Measurements from ENCODE around the gene ADAMTSL4. TPM values are rescaled to one million over a fixed set of nuclear protein-coding genes. Genes with fewer than 3 reads are reported as not detected.

Gene ADAMTSL4
- total RNA-seq, 1 experiment from 2014 or later: 4.3 TPM

DNA sequence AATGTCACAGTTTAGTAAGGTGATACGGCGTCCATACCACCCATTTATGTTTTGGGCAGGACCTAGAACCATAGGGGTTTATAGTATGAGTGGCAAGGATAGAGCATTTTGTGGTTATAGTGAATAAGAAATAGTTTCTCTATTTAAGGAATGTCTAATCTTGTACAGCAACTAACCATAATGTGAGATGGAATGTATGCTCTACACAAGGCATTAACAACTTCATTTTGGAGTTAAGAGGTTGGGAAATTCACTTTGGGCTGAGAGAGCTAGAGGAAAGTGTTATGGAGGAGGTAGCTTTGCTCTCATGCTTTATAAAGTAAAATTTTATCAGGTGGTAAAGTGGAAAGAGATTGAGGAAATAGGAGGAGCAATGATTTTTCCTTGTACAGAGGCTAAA is 33.2 kb downstream of the ADAMTSL4 start:
- Histone ChIP-seq H3K9ac (ENCODE audit: low read length) (no peak overlapping the region), H3K36me3 (ENCODE audit: control insufficient read depth in 1 of 2, insufficient read depth in 2 of 2, low read length in 2 of 2) (peaks cover 3 to 16% of the 10 kb centered on the region in 2 experiments), H3K9me2 (ENCODE audit: insufficient read depth) (no peaks in the 10 kb centered on the region), H3K4me2 (ENCODE audit: low read length) (no peak overlapping the region), H3K9me3 (ENCODE audit: control insufficient read depth in 1 of 2, insufficient read depth in 1 of 2, low read depth in 1 of 2, low read length in 2 of 2) (no peaks in the 10 kb centered on the region), H3K4me1 (ENCODE audit: control insufficient read depth in 1 of 2, insufficient read depth in 2 of 2, low read length in 2 of 2) (peaks cover 7 to 19% of the 10 kb centered on the region in 2 experiments), H3K4me3 (replicated peaks in 1 of 2; ENCODE audit: low read depth in 1 of 2, low read length in 2 of 2) (no peak overlapping the region), H2AFZ (ENCODE audit: low read depth, low read length, poor library complexity, severe bottlenecking) (no peak overlapping the region), H3K27ac (ENCODE audit: low read depth, low read length) (no peak overlapping the region), H4K20me1 (ENCODE audit: insufficient read depth) (peaks cover 17% of the 10 kb centered on the region; the same call in 1 of the 2 replicates), H3K79me2 (ENCODE audit: insufficient read depth, low read length) (peaks cover 31% of the 10 kb centered on the region), H3K27me3 (ENCODE audit: insufficient read depth, low read length) (no peaks in the 10 kb centered on the region)
- POLR2A ChIA-PET: no interaction called here
- no peak for ATAC-seq
- no peak for DNase-seq (ENCODE audit: low read depth, low spot score)
- BruUV-seq (replicated peaks): no TSS peak
- CTCF ChIA-PET: no interaction called here
- RAD21 ChIA-PET (ENCODE audit: low non-redundant PET in 1 of 2, low total read pairs in 2 of 2, uncharacterized antibody in 2 of 2, unreplicated experiment in 2 of 2): no interaction called here
- intact Hi-C loops (cut with micrococcal nuclease): no loop called here
- TF ChIP-seq EZH2 (IDR thresholded peaks at IDR 0.05) (no peak), RAD21 (IDR thresholded peaks at IDR 0.05; ENCODE audit: low read depth) (no peak), EGR1 (IDR thresholded peaks at IDR 0.05; ENCODE audit: low read depth) (no peak), EZH2phosphoT487 (IDR thresholded peaks at IDR 0.05; ENCODE audit: borderline replicate concordance) (no peak), YY1 (IDR thresholded peaks at IDR 0.05; ENCODE audit: extremely low read depth, insufficient replicate concordance, low read depth, low read length) (no peak), SRF (IDR thresholded peaks at IDR 0.05; ENCODE audit: low read depth) (no peak), POLR2AphosphoS5 (IDR thresholded peaks at IDR 0.05; ENCODE audit: low read depth, low read length) (no peak), FOSL1 (IDR thresholded peaks at IDR 0.05; ENCODE audit: low read depth) (no peak), CEBPB (IDR thresholded peaks at IDR 0.05; ENCODE audit: low read depth) (no peak), CBX3 (IDR thresholded peaks at IDR 0.05; ENCODE audit: low read depth) (no peak)
- TF ChIP-seq, protein P1, sequence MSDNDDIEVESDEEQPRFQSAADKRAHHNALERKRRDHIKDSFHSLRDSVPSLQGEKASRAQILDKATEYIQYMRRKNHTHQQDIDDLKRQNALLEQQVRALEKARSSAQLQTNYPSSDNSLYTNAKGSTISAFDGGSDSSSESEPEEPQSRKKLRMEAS (IDR thresholded peaks at IDR 0.05): no peak
- TF ChIP-seq, protein P2, sequence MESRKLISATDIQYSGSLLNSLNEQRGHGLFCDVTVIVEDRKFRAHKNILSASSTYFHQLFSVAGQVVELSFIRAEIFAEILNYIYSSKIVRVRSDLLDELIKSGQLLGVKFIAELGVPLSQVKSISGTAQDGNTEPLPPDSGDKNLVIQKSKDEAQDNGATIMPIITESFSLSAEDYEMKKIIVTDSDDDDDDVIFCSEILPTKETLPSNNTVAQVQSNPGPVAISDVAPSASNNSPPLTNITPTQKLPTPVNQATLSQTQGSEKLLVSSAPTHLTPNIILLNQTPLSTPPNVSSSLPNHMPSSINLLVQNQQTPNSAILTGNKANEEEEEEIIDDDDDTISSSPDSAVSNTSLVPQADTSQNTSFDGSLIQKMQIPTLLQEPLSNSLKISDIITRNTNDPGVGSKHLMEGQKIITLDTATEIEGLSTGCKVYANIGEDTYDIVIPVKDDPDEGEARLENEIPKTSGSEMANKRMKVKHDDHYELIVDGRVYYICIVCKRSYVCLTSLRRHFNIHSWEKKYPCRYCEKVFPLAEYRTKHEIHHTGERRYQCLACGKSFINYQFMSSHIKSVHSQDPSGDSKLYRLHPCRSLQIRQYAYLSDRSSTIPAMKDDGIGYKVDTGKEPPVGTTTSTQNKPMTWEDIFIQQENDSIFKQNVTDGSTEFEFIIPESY (IDR thresholded peaks at IDR 0.05; ENCODE audit: extremely low read depth, insufficient replicate concordance, low read length): no peak
- TF ChIP-seq, protein P3, sequence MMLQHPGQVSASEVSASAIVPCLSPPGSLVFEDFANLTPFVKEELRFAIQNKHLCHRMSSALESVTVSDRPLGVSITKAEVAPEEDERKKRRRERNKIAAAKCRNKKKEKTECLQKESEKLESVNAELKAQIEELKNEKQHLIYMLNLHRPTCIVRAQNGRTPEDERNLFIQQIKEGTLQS (IDR thresholded peaks at IDR 0.05): no peak
